ENCODE results near the gene MAP6. TPM values are rescaled to one million over a fixed set of nuclear protein-coding genes. Genes with fewer than 3 reads are reported as not detected.

The MAP6 gene
- total and polyA plus RNA-seq, 9 of the 15 experiments (the other 6 are each of a cell fraction or from before 2014, with no cell fraction given) = not detected

- Histone ChIP-seq H3K36me3 (ENCODE audit: control insufficient read depth, insufficient read depth, low read length) (no peaks in the 10 kb centered on the region), H3K9ac (ENCODE audit: insufficient read depth in 1 of 2, low read depth in 2 of 2, low read length in 2 of 2) (no peak overlapping the region), H3K9me1 (ENCODE audit: control insufficient read depth, insufficient read depth, low read length) (no peaks in the 10 kb centered on the region), H3K4me1 (replicated peaks in 1 of 2; ENCODE audit: control insufficient read depth in 2 of 2, insufficient read depth in 2 of 2, low read length in 2 of 2) (peaks cover 13 to 16% of the 10 kb centered on the region in 2 experiments; a peak in 4 of 5 replicates), H3K27me3 (ENCODE audit: control insufficient read depth in 2 of 2, insufficient read depth in 2 of 2, low read length in 2 of 2) (no peaks in the 10 kb centered on the region), H3K79me2 (ENCODE audit: control insufficient read depth, insufficient read depth, low read length) (no peaks in the 10 kb centered on the region), H3K9me3 (replicated peaks; ENCODE audit: control insufficient read depth, insufficient read depth, low read depth, low read length) (no peaks in the 10 kb centered on the region), H2AFZ (ENCODE audit: low read depth, low read length) (peak overlapping the region; percentile 30; the same call in 1 of the 2 replicates), H3K4me3 (no peak overlapping the region), H3K27ac (ENCODE audit: extremely low read depth, low read depth, low read length) (no peak overlapping the region), H3K4me2 (ENCODE audit: insufficient read depth, low read length) (no peak overlapping the region), H4K20me1 (replicated peaks; ENCODE audit: control insufficient read depth, insufficient read depth, low read length) (no peaks in the 10 kb centered on the region)
- FAIRE-seq (no peak), DNase-seq (ENCODE audit: extremely low read depth in 1 of 4, low spot score in 3 of 4) (peak in 1 of 4 experiments; percentile 20), ATAC-seq (no peak)
- ChIA-PET POLR2A (no interaction called here), CTCF (ENCODE audit: low intra/inter-chr PET ratio) (interaction anchor here (1.1 to 2.2 kb wide), 3 partner anchors 27 to 772 kb away, joined by 3 to 7 read pairs (median 3); no protein-coding TSS in a partner anchor)
- intact Hi-C loops (cut with micrococcal nuclease) (loop anchor here (1.0 to 5.0 kb wide), 4 partner anchors 17 to 221 kb away; partner anchors contain the start of gene DGAT2), in situ Hi-C loops (cut with MboI) (loop anchor here (5.0 kb wide), 1 partner anchor 35 kb away; no protein-coding TSS in a partner anchor)
- BruUV-seq (replicated peaks) = no TSS peak
- TF ChIP-seq CGGBP1 (CRISPR knock-in tag; IDR thresholded peaks at IDR 0.05) = no peak
- TF ChIP-seq, protein P1, sequence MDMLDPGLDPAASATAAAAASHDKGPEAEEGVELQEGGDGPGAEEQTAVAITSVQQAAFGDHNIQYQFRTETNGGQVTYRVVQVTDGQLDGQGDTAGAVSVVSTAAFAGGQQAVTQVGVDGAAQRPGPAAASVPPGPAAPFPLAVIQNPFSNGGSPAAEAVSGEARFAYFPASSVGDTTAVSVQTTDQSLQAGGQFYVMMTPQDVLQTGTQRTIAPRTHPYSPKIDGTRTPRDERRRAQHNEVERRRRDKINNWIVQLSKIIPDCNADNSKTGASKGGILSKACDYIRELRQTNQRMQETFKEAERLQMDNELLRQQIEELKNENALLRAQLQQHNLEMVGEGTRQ (CRISPR knock-in tag; IDR thresholded peaks at IDR 0.05) = no peak
- no peak for TF ChIP-seq RBM39 (optimal IDR thresholded peaks at IDR 0.05; ENCODE audit: low read depth, low read length)
- no peak for TF ChIP-seq ZFP1 (CRISPR knock-in tag; IDR thresholded peaks at IDR 0.05)
- TF ChIP-seq HIVEP1 (CRISPR knock-in tag; IDR thresholded peaks at IDR 0.05) = no peak
- TF ChIP-seq GTF2E2 (tag; IDR thresholded peaks at IDR 0.05) = no peak
- TF ChIP-seq PRMT5 (CRISPR knock-in tag; IDR thresholded peaks at IDR 0.05) = no peak
- no peak for TF ChIP-seq ZNF551 (CRISPR knock-in tag; IDR thresholded peaks at IDR 0.05)
- TF ChIP-seq KLF10 (CRISPR knock-in tag; IDR thresholded peaks at IDR 0.05) = no peak
- peak; percentile 79 for TF ChIP-seq CEBPB (tag; IDR thresholded peaks at IDR 0.05)
- TF ChIP-seq CEBPG (CRISPR knock-in tag; IDR thresholded peaks at IDR 0.05) = no peak
- peak; percentile 52 to 57; a peak in 2 of 4 replicates for TF ChIP-seq CEBPG (tag; conservative IDR thresholded peaks at IDR 0.05 in 1 of 2, IDR thresholded peaks at IDR 0.05 in 1 of 2)
- no peak for TF ChIP-seq BRCA1 (IDR thresholded peaks at IDR 0.05)
- TF ChIP-seq BRCA1 (CRISPR knock-in tag; IDR thresholded peaks at IDR 0.05) = no peak
- WGBS (ENCODE audit: insufficient coverage, low coverage, missing lambda C conversion rate) = 87% methylated on average over 1 of the region's 1 CpG
These were observed 121.7 kb downstream of the MAP6 start for GRCh38 chr11:75547177-75547576.

All from K562 (cell line).